Transverse colon (tissue), 4 donors: Measurements from ENCODE around the gene RNF224. TPM values are rescaled to one million over a fixed set of nuclear protein-coding genes. Genes with fewer than 3 reads are reported as not detected.

ENCODE experiments used
- DNase-seq: peaks from one replicate; pipeline ENCODE4 v3.0.0-alpha.2; 2019
- H3K27ac ChIP-seq, 4 donors: fragments of 200-600 bp; sonication (generic); 2 replicates each; pipeline ENCODE4 v1.5.1; 2016 to 2018; ENCODE audit warnings: inconsistent platforms in 4 of 4
- H3K27me3 ChIP-seq: fragments of 200-600 bp; sonication (generic); 2 replicates; pipeline ENCODE4 v1.5.1; 2017; ENCODE audit warnings: inconsistent platforms
- H3K36me3 ChIP-seq, 4 donors: fragments of 200-600 bp; sonication (generic); 2 replicates each; pipeline ENCODE4 v1.5.1; 2017 to 2019; ENCODE audit warnings: inconsistent platforms in 4 of 4
- H3K4me1 ChIP-seq, 4 donors: fragments of 200-600 bp; sonication (generic); 2 replicates each; pipeline ENCODE4 v1.5.1; 2017 to 2020; ENCODE audit warnings: inconsistent platforms in 4 of 4
- H3K4me3 ChIP-seq, 4 donors: fragments of 200-600 bp; sonication (generic); 1 replicate in 1 of 4; 2 replicates in 3 of 4; pipeline versions ENCODE4 v1.5.1 to v1.6.1; 2017 to 2019; ENCODE audit warnings: inconsistent platforms in 4 of 4
- H3K9me3 ChIP-seq, 2 donors: fragments of 200-600 bp; sonication (generic); 2 replicates each; pipeline ENCODE4 v1.5.1; 2017 to 2019; ENCODE audit warnings: inconsistent platforms in 2 of 2
- EP300 ChIP-seq: sonication (generic); formaldehyde crosslinking; IDR thresholded peaks from one replicate; pipeline ENCODE4 v1.6.1; 2017; ENCODE audit warnings: antibody characterized with exemption, low read depth
- POLR2A ChIP-seq: fragments of 450-650 bp; IDR thresholded peaks from one replicate; pipeline ENCODE4 v1.6.1; 2016; ENCODE audit warnings: antibody characterized with exemption, mild to moderate bottlenecking, moderate library complexity
- POLR2AphosphoS5 ChIP-seq, 3 donors: sonication (generic); formaldehyde crosslinking; IDR thresholded peaks; one replicate each; pipeline ENCODE4 v1.6.1; 2016; ENCODE audit warnings: antibody characterized with exemption in 3 of 3
- WGBS, 2 donors: methylation state at CpG; one replicate each; pipeline ENCODE4 v1.1.5; 2018; ENCODE audit warnings: low coverage in 1 of 2; 5-methylcytosine and 5-hydroxymethylcytosine counted together
- in situ Hi-C, 4 donors: fragments of 200-750 bp; cut with MboI; loops; one replicate each; pipeline versions ENCODE4 v1.15.0 to v1.15.1; 2017; ENCODE audit warnings: low sequenced_read_pairs in 3 of 4, low pct_ligation_motif_present in 1 of 4, low pct_unique_long_range_greater_than_20kb in 1 of 4
- intact Hi-C: fragments of 100-400 bp; cut with DNase I; formaldehyde crosslinking; loops from one replicate; pipeline ENCODE4 v1.15.1; 2023; ENCODE audit warnings: low total_unique reads
- total RNA-seq, 4 donors: library from RNA; depleted of rRNA; stranded (reverse); fragments of >200 nt; gene quantifications; one replicate each; pipeline ENCODE4 v1.1.0, GENCODE V29; 2016
- TF ChIP-seq, protein P1 (sequence below), 5 experiments: fragments of 200-600 bp in 3 of 5; fragments of 450-650 bp in 2 of 5; sonication (generic) in 3 of 5; IDR thresholded peaks; 1 replicate in 2 of 5; 2 replicates in 3 of 5; pipeline ENCODE4 v1.5.1; 2016 to 2017; ENCODE audit warnings: antibody characterized with exemption in 5 of 5, inconsistent platforms in 3 of 5, mild to moderate bottlenecking in 2 of 5, moderate library complexity in 1 of 5

The RNF224 gene
- total RNA-seq, 4 donors from 2014 or later, result not detected

DNA sequence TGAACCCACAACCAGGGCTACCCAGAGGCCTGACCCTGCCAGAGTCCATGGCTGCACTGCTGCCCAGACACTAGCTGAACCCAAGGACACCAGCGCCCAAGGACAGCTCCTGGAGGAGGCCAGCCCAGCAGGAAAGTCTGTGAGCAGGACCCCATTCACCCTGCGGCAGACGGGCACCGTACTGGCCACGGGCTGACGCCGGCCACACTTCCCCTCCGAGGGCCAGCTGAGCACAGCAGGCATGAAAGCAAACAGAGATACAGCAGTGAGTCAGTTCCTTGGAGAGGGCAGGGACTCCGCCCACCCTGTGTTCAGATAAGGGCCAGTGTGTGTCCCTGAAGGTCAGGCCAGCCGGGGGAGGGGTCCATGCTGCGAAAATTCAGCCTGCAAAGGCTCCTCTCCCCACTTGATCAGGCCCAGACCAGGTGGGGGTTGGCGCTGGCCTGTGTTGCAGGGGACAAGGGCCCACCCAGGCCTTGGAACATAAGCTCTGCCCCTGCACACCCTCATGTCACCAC, 8.5 kb upstream of the RNF224 start:
- Histone ChIP-seq H3K9me3 (no peaks in the 10 kb centered on the region), H3K4me1 (peaks cover 6 to 43% (median 38%) of the 10 kb centered on the region in 4 donors), H3K36me3 (no peaks in the 10 kb centered on the region), H3K27ac (peak overlapping the region; percentile 83 to 89 (median 85)), H3K4me3 (peak overlapping the region in 3 of 4 donors; percentile 26 to 47 (median 31)), H3K27me3 (no peaks in the 10 kb centered on the region)
- TF ChIP-seq POLR2AphosphoS5 (IDR thresholded peaks at IDR 0.05) (peak; percentile 28 to 68 (median 41)), POLR2A (peak; percentile 64), EP300 (no peak)
- TF ChIP-seq, protein P1, sequence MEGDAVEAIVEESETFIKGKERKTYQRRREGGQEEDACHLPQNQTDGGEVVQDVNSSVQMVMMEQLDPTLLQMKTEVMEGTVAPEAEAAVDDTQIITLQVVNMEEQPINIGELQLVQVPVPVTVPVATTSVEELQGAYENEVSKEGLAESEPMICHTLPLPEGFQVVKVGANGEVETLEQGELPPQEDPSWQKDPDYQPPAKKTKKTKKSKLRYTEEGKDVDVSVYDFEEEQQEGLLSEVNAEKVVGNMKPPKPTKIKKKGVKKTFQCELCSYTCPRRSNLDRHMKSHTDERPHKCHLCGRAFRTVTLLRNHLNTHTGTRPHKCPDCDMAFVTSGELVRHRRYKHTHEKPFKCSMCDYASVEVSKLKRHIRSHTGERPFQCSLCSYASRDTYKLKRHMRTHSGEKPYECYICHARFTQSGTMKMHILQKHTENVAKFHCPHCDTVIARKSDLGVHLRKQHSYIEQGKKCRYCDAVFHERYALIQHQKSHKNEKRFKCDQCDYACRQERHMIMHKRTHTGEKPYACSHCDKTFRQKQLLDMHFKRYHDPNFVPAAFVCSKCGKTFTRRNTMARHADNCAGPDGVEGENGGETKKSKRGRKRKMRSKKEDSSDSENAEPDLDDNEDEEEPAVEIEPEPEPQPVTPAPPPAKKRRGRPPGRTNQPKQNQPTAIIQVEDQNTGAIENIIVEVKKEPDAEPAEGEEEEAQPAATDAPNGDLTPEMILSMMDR (IDR thresholded peaks at IDR 0.05), result no peak
- 50% methylated on average over 4 of the region's 12 CpGs; no CpG with 5 or more reads in 1 of the 2 donors for WGBS, 2 donors
- intact Hi-C loops, result no loop called here
- DNase-seq, result peak; percentile 62
- in situ Hi-C loops, result loop anchor here in 1 of 4 donors (25.0 kb wide), 1 partner anchor 107 kb away; the partner anchor contains the start of gene DPP7

DNA sequence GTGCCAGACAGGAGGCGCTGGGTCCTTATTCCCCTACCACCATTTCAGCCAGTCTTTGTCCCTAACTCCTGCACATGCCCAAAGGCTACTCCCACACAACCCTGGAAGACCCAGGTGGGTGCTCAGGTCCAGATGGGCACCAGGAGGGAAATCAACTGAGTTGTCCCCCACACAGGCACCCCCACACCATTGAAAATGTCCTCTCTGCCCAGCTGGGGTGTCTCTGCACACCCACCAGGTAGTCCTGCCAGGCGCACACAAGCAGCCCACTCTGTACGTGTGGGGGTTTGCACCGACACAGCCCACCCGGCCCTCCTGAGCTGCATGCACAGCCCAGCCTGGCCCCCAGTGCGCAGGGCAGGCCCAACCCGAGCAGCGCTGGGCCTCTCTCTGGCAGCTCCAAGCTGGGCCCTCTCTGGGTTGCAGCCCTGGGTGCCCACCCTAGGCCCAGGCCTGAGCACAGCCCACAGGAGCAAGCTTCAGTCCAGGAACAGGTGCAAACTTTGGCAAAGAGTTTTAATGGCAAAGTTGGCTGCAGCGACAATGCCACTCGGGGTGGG, 7.5 kb upstream of the RNF224 start:
- peaks cover 13 to 47% (median 43%) of the 10 kb centered on the region in 4 donors for H3K4me1 ChIP-seq
- TF ChIP-seq POLR2A (no peak), EP300 (no peak), POLR2AphosphoS5 (IDR thresholded peaks at IDR 0.05) (no peak)
- TF ChIP-seq, protein P1 (IDR thresholded peaks at IDR 0.05), result no peak
- H3K4me3 ChIP-seq, result no peak overlapping the region
- intact Hi-C loops (no loop called here), in situ Hi-C loops (loop anchor here in 2 of 4 donors (10.0 to 25.0 kb wide), 2 partner anchors 95 to 108 kb away; partner anchors contain the start of gene DPP7 (in 1 of the 2))
- no peak for DNase-seq
- H3K27ac ChIP-seq, result no peak overlapping the region
- no peaks in the 10 kb centered on the region for H3K27me3 ChIP-seq
- no peaks in the 10 kb centered on the region for H3K9me3 ChIP-seq
- no peaks in the 10 kb centered on the region for H3K36me3 ChIP-seq
- 90% methylated on average over 10 of the region's 10 CpGs; no CpG with 5 or more reads in 1 of the 2 donors for WGBS, 2 donors

DNA sequence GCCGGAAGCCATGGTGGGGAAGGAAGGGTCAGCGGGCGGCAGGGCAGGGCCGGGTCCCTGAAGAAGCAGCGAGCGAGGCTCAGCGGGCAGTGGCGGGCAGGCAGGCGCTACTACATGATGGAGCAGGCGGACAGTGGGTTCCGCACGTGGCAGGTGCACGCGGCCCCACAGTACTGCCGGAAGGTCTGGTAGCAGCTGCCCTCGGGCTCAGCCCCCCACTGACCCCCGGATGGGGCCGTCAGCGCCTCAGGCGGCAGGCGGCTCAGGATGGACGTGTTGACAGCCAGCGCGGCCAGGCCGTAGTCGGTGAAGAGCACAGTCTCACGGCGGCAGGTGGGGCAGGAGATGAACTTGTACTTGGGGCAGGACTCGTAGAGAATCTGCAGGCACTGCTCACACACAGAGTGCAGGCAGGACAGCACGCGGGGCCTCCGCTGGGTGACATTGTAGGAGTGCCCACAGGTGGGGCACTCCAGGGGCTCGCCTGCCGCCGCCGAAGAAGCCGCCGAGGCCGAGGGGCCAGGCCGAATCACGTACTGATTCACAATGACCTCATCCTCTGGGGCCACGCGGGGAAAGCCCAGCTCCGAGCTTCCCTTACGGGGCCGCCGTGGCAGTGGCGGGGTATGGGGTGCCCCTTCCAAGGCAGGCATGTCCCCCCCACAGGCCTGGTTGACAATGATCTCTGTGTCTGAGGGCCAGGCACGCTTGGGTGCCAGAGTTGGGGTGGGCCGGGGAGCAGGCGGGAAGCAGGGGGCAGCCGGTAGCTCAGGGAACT, 6.8 kb upstream of the RNF224 start:
- Histone ChIP-seq H3K27ac (no peak overlapping the region), H3K9me3 (no peaks in the 10 kb centered on the region), H3K27me3 (no peaks in the 10 kb centered on the region), H3K4me3 (no peak overlapping the region), H3K4me1 (peaks cover 13 to 47% (median 43%) of the 10 kb centered on the region in 4 donors), H3K36me3 (no peaks in the 10 kb centered on the region)
- intact Hi-C loops (no loop called here), in situ Hi-C loops (loop anchor here in 2 of 4 donors (10.0 to 25.0 kb wide), 2 partner anchors 96 to 108 kb away; partner anchors contain the start of gene DPP7 (in 1 of the 2))
- no peak for DNase-seq
- 93 to 94% methylated on average over 6 to 43 of the region's 52 CpGs for WGBS, 2 donors
- no peak for TF ChIP-seq EP300
- no peak for TF ChIP-seq POLR2AphosphoS5 (IDR thresholded peaks at IDR 0.05)

DNA sequence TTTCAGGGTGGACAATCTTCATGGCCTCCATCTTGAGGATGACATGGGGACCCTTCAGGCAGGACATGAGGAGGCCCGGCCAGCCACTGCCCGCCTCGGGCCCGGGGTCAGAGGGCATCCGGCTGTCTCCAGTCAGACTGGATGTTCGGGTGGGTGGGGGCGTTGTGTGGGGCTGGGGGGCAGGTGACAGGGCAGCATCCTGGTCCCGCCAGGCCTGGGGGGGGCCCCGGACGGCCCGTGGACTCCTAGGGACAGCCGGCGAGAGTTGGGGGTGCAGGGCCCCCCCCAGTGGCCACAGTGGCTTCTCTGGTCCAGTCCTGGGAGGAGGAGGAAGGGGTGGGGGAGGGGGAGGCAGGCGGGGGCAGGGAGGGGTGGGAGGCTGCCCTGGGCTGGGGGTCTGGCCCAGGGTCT, 6.2 kb upstream of the RNF224 start:
- no peak for DNase-seq

More for the DNA sequence above, 6.2 kb upstream of the RNF224 start:
- in situ Hi-C loops (loop anchor here in 2 of 4 donors (10.0 to 25.0 kb wide), 2 partner anchors 96 to 109 kb away; partner anchors contain the start of gene DPP7 (in 1 of the 2)), intact Hi-C loops (no loop called here)
- Histone ChIP-seq H3K4me1 (peaks cover 13 to 47% (median 43%) of the 10 kb centered on the region in 4 donors), H3K27me3 (no peaks in the 10 kb centered on the region), H3K27ac (no peak overlapping the region), H3K36me3 (no peaks in the 10 kb centered on the region), H3K4me3 (peak overlapping the region in 1 of 4 donors; percentile 48), H3K9me3 (no peaks in the 10 kb centered on the region)
- no peak for TF ChIP-seq EP300
- TF ChIP-seq POLR2AphosphoS5 (IDR thresholded peaks at IDR 0.05), result no peak
- TF ChIP-seq POLR2A, result no peak
- TF ChIP-seq, protein P1 (IDR thresholded peaks at IDR 0.05), result no peak
- WGBS, 2 donors, result 43% methylated on average over 1 of the region's 14 CpGs; no CpG with 5 or more reads in 1 of the 2 donors
